ENCODE results near the gene TTC9C.
"Not testable (repeated sequence)": the region's sequence is repeated elsewhere in the genome, so short reads cannot be mapped to it uniquely, and the experiment has no call there.

Gene TTC9C

GRCh38 chr11:62702246-62702645, 26.0 kb upstream of the TTC9C start:
- H3K4me1 ChIP-seq, result peaks cover 0 to 17% (median 15%) of the 10 kb centered on the region in 4 donors
- intact Hi-C loops (cut with DNase I; ENCODE audit: low total_unique reads), result loop anchor here (10.0 kb wide), 1 partner anchor 87 kb away; the partner anchor contains the start of genes EML3 and ROM1
- H3K27me3 ChIP-seq, result no peaks in the 10 kb centered on the region
- H3K4me3 ChIP-seq, result no peak overlapping the region
- no peak for TF ChIP-seq CTCF (IDR thresholded peaks at IDR 0.05)
- DNase-seq, result no peak
- H3K36me3 ChIP-seq, result peaks cover 0 to 21% (median 0%) of the 10 kb centered on the region in 3 donors
- no peaks in the 10 kb centered on the region for H3K9me3 ChIP-seq
- H3K27ac ChIP-seq, result no peak overlapping the region

GRCh38 chr11:62703921-62704320, 24.4 kb upstream of the TTC9C start:
- not testable (repeated sequence) for H3K4me3 ChIP-seq, H3K9me3 ChIP-seq, H3K27ac ChIP-seq, DNase-seq, H3K27me3 ChIP-seq
- Histone ChIP-seq H3K36me3 (peaks cover 0 to 21% (median 0%) of the 10 kb centered on the region in 3 donors), H3K4me1 (peaks cover 0 to 29% (median 26%) of the 10 kb centered on the region in 4 donors)
- intact Hi-C loops (cut with DNase I; ENCODE audit: low total_unique reads), result loop anchor here (10.0 kb wide), 1 partner anchor 89 kb away; the partner anchor contains the start of genes EML3 and ROM1

GRCh38 chr11:62705413-62705812, 22.9 kb upstream of the TTC9C start:
- Histone ChIP-seq H3K36me3 (peaks cover under 1 to 19% (median 2%) of the 10 kb centered on the region in 3 donors), H3K4me3 (peak overlapping the region; percentile 61 to 71), H3K27me3 (no peaks in the 10 kb centered on the region), H3K9me3 (no peaks in the 10 kb centered on the region), H3K27ac (peak overlapping the region; percentile 68 to 85), H3K4me1 (peaks cover 0 to 39% (median 34%) of the 10 kb centered on the region in 4 donors)
- no peak for DNase-seq
- intact Hi-C loops (cut with DNase I; ENCODE audit: low total_unique reads), result loop anchor here (10.0 kb wide), 1 partner anchor 91 kb away; the partner anchor contains the start of genes EML3 and ROM1
- no peak for TF ChIP-seq CTCF (IDR thresholded peaks at IDR 0.05)

GRCh38 chr11:62705880-62706849, 22.1 kb upstream of the TTC9C start:
- DNase-seq, result peak; percentile 93 to 97
- TF ChIP-seq CTCF (IDR thresholded peaks at IDR 0.05), result no peak
- H3K9me3 ChIP-seq, result no peaks in the 10 kb centered on the region
- H3K27ac ChIP-seq, result peak overlapping the region; percentile 68 to 85
- peaks cover 8 to 19% (median 9%) of the 10 kb centered on the region in 3 donors for H3K36me3 ChIP-seq
- H3K4me3 ChIP-seq, result peak overlapping the region; percentile 61 to 71
- H3K4me1 ChIP-seq, result peaks cover 0 to 40% (median 35%) of the 10 kb centered on the region in 4 donors
- intact Hi-C loops (cut with DNase I; ENCODE audit: low total_unique reads), result loop anchor here (10.0 kb wide), 1 partner anchor 91 kb away; the partner anchor contains the start of genes EML3 and ROM1
- no peaks in the 10 kb centered on the region for H3K27me3 ChIP-seq

GRCh38 chr11:62706850-62707247, 21.4 kb upstream of the TTC9C start:
- DNase-seq, result peak in 1 of 2 donors; percentile 61
- no peaks in the 10 kb centered on the region for H3K9me3 ChIP-seq
- no peaks in the 10 kb centered on the region for H3K27me3 ChIP-seq
- intact Hi-C loops (cut with DNase I; ENCODE audit: low total_unique reads), result loop anchor here (10.0 kb wide), 1 partner anchor 92 kb away; the partner anchor contains the start of genes EML3 and ROM1
- H3K27ac ChIP-seq, result peak overlapping the region; percentile 68 to 85
- TF ChIP-seq CTCF (IDR thresholded peaks at IDR 0.05), result no peak
- H3K4me1 ChIP-seq, result peaks cover 0 to 40% (median 35%) of the 10 kb centered on the region in 4 donors
- H3K4me3 ChIP-seq, result peak overlapping the region; percentile 61 to 71
- peaks cover 9 to 19% (median 16%) of the 10 kb centered on the region in 3 donors for H3K36me3 ChIP-seq
